Choroid plexus epithelial cell (primary cell): Measurements from ENCODE around the gene SPANXN5.
"Not testable (repeated sequence)": the region's sequence is repeated elsewhere in the genome, so short reads cannot be mapped to it uniquely, and the experiment has no call there.

Source experiments
- DNase-seq: peaks from one replicate; pipeline ENCODE4 v3.0.0-alpha.2; 2010; ENCODE audit warnings: low read depth
- H3K4me3 ChIP-seq: 2 replicates; pipeline ENCODE4 v1.5.1; 2011; ENCODE audit warnings: low read depth, mild to moderate bottlenecking, control low read depth, low read length, moderate library complexity
- TF ChIP-seq, protein P1 (sequence below): conservative IDR thresholded peaks from 2 replicates; pipeline ENCODE4 v1.5.1; 2011; ENCODE audit warnings: low read depth, mild to moderate bottlenecking, control low read depth, inconsistent platforms, low read length, moderate library complexity

The SPANXN5 gene, protein sequence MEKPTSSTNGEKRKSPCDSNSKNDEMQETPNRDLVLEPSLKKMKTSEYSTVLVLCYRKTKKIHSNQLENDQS

DNA sequence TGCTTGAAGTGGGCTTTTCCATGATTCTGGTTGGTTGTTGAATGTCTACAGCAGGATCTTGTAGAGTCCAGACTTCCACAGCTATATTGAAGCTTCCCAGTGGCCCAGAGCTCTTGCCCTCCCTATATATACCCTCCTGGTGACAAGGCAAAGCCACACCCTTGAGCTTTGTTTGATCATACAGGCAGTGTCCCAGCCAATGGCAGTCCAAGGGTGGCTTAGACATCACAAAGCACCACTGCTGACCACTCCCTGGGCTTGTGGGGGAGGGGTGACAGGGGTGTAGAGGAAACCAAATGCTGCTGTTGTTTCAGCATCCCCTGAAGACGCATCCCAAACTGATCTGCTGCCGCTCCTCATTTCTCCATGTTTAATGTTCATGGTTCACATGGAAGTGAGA lies at the start of gene SPANXN5:
Gene SPANXN5 (minus strand): TSS at position 101 of the 400 bp plus-strand sequence. CDS start 79 bp downstream, at position 22.
- H3K4me3 ChIP-seq, DNase-seq: not testable (repeated sequence)

DNA sequence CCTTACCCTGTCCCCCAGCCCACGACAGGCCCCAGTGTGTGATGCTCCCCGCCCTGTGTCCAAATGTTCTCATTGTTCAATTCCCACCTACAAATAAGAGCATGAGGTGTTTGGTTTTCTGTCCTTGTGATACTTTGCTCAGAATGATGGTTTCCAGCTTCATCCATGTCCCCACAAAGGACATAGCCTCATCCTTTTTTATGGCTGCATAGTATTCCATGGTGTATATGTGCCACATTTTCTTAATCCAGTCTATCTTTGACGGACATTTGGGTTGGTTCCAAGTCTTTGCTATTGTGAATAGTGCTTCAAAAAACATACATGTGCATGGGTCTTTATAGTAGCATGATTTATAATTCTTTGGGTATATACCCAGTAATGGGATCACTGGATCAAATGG lies 46.4 kb upstream of the SPANXN5 start:
- not testable (repeated sequence) for DNase-seq, H3K4me3 ChIP-seq

DNA sequence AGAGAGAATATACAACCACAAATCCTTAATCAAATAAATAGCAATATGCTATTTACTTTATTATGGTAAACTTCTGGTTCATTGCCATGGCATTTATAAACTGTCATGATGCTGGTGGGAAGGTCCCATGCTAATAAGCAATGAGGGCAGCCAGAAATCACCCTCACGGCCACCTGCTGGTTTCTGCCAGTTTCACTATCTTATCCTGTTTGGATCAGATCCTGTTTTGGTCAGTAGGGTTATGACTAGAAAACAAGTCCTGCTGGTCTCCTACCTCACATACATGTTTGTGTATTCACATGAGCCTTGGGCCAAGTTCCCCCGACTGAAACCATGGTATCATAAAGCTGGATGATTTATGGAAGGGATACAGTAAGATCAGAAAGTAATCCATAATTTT lies 41.9 kb upstream of the SPANXN5 start:
- no peak overlapping the region for H3K4me3 ChIP-seq
- no peak for DNase-seq
- TF ChIP-seq, protein P1, sequence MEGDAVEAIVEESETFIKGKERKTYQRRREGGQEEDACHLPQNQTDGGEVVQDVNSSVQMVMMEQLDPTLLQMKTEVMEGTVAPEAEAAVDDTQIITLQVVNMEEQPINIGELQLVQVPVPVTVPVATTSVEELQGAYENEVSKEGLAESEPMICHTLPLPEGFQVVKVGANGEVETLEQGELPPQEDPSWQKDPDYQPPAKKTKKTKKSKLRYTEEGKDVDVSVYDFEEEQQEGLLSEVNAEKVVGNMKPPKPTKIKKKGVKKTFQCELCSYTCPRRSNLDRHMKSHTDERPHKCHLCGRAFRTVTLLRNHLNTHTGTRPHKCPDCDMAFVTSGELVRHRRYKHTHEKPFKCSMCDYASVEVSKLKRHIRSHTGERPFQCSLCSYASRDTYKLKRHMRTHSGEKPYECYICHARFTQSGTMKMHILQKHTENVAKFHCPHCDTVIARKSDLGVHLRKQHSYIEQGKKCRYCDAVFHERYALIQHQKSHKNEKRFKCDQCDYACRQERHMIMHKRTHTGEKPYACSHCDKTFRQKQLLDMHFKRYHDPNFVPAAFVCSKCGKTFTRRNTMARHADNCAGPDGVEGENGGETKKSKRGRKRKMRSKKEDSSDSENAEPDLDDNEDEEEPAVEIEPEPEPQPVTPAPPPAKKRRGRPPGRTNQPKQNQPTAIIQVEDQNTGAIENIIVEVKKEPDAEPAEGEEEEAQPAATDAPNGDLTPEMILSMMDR = no peak

DNA sequence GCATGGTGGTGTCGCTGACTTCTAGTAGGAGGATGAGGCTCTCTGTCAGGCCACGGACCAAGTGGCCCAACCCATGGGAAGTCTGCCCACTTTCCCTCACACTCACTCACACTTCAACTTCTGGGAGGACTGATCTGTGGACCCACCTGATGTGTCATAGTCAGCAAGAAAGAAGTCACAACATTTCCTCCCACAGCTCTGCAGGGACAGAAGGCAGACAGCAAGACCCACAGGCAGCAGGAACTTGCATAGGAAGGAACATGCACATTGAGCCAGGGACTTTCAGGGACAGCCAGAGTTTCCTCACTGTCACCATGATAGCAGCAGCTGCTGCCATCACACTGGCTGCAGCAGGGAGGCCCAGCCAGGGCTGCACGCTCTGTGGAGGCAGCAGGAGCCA lies 33.3 kb upstream of the SPANXN5 start:
- DNase-seq = no peak
- no peak overlapping the region for H3K4me3 ChIP-seq
- TF ChIP-seq, protein P1 = no peak

DNA sequence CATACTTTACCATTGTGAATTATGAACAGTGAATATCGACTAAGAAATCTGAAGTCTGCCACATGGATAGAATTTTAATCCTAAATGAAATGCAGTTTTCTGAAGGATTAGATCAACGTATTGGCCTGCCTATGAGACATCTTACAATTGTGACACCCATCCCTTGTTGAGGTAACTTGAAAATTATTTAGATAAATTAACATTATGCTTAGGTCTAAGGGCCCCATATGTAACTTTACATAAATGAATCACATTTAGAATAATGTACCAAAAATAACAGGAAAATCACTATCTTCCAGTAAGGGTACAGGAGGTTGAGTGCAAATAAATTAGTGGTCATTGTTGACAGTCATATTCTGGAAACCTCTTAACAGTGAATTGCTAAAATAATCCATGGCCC lies 27.4 kb upstream of the SPANXN5 start:
- DNase-seq = no peak
- TF ChIP-seq, protein P1 = no peak
- no peak overlapping the region for H3K4me3 ChIP-seq

DNA sequence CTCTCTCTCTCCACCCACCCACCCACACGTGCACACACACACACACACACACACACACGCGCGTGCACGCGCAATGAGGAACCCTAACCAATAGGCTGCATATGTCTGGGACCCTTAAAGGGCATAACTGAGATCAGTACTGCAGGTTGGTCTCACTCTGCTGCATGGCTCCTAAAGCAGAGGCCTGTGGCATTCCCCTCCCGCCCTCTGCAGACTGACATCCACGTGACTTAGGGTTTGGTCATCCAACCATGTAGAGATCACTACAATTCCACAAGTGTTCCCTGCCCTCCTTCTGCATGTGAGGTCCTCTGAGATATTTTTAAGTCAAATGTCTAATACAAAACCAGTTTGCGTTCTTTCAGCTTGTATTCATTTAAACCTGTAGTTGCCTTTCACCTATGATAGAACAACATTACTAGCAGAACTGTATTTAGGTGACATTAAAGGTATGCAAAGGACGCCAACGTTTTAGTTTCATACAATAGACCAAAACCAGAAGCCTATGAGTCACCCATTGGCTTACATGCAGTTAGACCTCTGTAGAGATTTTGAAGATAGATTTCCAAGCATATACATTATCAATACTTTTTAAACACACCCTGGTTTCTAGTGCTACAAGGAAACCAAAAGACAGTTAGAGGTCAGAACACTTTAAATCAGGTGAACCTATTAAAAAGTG lies 24.0 kb upstream of the SPANXN5 start:
- DNase-seq = no peak
- H3K4me3 ChIP-seq = no peak overlapping the region
- TF ChIP-seq, protein P1 = no peak

DNA sequence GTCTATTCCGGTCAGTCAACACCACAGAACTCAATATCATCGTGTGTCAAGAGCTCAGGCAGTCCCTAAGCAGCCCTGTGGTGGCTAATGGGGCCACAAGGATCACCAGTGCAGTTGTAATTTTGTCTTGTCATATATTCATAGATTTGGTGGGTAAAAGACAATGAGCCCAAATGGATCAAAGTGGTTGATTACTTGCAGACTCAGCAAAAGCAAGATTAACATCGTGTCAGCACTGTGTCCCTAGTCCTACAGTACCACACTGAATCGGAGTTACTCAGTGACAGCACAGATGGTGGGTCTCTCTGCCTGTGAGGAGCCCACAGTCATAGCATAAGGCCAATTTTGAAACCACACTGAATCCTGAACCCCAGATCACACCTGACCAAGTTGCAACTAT lies 22.6 kb upstream of the SPANXN5 start:
- DNase-seq = no peak
- H3K4me3 ChIP-seq = no peak overlapping the region
- TF ChIP-seq, protein P1 = no peak

DNA sequence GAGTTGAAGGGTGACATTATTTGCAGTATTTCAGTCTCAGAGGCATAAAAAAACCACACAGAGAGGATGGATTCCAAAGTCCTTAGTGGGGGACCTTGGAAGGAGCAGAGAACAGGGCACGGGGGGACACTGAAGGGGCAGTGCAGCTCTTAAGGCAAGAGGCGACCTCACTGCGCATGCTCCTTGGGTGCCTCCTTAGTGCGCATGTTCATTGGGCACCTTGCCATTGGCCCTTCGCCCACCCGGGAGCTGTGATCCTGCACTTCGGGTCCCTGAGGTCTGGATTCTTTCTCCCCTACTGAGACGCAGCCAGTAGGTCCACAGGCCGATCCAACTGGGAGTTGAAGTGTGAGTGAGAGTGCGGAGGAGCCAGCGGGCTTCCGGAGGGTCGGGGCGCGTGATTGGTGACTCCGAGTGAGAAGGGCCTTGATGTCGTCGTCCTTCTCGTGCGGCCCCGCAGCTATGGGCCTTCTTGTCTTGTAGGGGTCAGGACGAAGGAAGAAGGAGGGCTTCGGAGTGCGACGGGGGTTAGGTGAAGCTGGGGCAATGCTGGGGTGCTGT lies 13.9 kb upstream of the SPANXN5 start, which contains the start of gene XAGE5:
Gene XAGE5 (plus strand): TSS at position 223 of the 561 bp plus-strand sequence. CDS start 1,280 bp downstream, outside the sequence.
- TF ChIP-seq, protein P1 = no peak
- no peak for DNase-seq

DNA sequence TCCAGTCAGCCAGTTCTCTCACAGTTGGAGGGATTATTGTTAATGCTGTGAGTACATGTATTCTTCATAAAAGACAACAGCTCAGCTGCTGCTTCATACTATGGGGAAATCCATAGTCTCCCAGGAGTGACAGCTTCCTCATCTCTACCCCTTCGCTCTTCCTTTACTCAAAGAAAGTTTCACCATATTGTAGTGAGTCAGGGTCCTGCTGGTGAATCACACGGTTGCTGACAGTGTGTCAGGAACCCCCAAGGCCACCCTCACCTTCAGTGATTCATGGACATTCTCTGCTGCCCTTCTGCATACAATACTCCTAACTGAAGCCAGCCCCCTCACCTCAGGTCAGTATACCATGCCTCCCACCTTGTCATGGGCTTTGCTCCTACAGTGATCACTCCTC lies 7.6 kb upstream of the SPANXN5 start:
- H3K4me3 ChIP-seq, DNase-seq: not testable (repeated sequence)

More for the DNA sequence above, 13.9 kb upstream of the SPANXN5 start, which contains the start of gene XAGE5:
- no peak within 1 kb of the TSS for H3K4me3 ChIP-seq

DNA sequence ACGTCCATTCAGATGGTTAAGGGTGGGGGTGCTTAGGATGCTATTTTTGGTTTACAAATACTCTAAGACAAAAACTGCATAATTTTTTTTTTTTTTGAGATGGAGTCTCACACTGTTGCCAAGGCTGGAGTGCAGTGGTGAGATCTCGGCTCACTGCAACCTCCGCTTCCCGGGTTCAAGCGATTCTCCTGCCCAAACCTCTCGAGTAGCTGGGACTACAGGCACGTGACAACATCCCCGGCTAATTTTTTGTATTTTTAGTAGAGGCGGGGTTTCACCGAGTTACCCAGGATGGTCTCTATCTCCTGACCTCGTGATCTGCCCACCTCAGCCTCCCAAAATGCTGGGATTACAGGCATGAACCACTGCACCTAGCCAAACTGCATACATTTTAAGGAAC lies 23.7 kb downstream of the SPANXN5 start:
- not testable (repeated sequence) for DNase-seq, H3K4me3 ChIP-seq

DNA sequence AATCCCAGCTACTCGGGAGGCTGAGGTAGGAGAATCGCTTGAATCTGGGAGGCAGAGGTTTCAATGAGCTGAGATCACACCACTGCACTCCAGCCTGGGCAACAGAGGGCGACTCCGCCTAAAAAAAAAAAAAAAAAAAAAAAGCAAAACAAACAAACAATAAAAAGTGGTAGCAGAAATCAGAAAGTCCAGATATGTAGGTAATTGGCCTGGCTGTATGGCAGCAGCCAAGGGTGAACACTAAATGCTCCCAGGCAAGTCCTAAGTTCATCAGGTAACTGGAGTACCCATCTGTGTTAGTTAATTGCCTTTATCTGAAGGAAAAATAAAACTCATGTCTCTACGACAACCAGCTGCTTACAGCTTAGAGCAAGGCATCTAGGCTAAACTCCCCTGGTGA lies 31.2 kb downstream of the SPANXN5 start:
- not testable (repeated sequence) for DNase-seq, H3K4me3 ChIP-seq
